ENCODE results near the gene TRAPPC2L.
A peak's percentile ranks its signal among the peaks of the same experiment; 100 is the strongest.

DNA sequence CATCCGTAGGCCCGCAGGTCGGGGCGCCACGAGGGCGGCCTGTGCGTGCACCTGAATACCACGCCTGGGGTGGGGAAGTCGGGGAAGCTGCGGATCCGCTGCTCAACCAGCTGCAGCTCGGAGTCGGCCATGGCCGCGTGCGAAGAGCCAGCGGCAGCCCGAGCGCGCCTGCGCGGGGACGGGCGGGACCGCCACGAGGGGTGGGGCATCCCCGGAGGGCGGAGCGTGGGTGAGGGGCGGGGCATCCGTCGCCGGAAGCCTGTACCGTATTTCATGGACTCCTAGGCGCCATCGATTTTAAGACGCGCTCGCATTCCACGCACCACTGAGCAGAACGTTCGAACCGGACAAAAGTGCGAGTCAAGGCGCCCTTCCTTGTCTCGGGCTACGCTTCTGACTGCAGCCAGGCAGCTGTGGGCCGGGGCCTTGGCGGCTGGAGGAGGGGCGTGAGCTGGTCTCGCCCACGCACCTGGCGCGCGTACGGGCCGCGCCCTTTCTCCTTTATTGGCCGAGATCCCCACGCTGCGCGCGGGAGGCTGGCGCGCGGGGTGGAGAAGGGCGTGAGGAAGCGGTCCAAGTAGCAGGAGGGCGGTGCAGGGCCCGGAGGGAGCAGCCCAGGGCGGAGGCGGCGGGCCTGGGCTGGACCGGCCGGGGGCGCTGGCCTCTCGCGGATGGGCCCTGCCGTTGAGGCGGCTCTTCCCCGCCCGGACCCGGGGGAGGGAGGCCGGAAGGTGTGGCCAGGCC is 45.0 kb upstream of the TRAPPC2L start, which contains the start of gene APRT:
- TF ChIP-seq RAD21 (IDR thresholded peaks at IDR 0.05; ENCODE audit: low read depth) (peak; percentile 63; the same call in 1 of the 2 replicates), CEBPB (IDR thresholded peaks at IDR 0.05) (no peak), EP300 (IDR thresholded peaks at IDR 0.05; ENCODE audit: borderline replicate concordance) (peak; percentile 61; the same call in 1 of the 2 replicates), TCF12 (IDR thresholded peaks at IDR 0.05; ENCODE audit: low read depth) (peak; percentile 70; the same call in 1 of the 2 replicates), FOXM1 (IDR thresholded peaks at IDR 0.05; ENCODE audit: borderline replicate concordance, low read depth) (no peak), NFIC (IDR thresholded peaks at IDR 0.05) (peak; percentile 68), TEAD4 (IDR thresholded peaks at IDR 0.05) (peak; percentile 67), ZBTB7A (IDR thresholded peaks at IDR 0.05; ENCODE audit: low read depth) (peak; percentile 83)
